Activated T-helper 1 cell treated with Interleukin-2 at 50 U/mL for 16 hours (primary cell): ENCODE measurements around the gene SPPL2A.
"Not testable (repeated sequence)": the region's sequence is repeated elsewhere in the genome, so short reads cannot be mapped to it uniquely, and the experiment has no call there.

ENCODE experiments used
- DNase-seq: peaks from one replicate; pipeline ENCODE4 v3.0.0-alpha.2; 2020; ENCODE audit warnings: low read depth

SPPL2A gene

GRCh38 chr15:50765195-50765967 lies at the start of gene SPPL2A:
SPPL2A (minus strand) TSS chr15:50765706; CDS start chr15:50765533, 173 bp downstream.
- peak; percentile 68 for DNase-seq

- DNase-seq, result no peak
These were observed 49.1 kb upstream of the SPPL2A start for GRCh38 chr15:50814634-50815033.

GRCh38 chr15:50813865-50814264 lies 48.4 kb upstream of the SPPL2A start:
- DNase-seq, result no peak

GRCh38 chr15:50813089-50813488 lies 47.6 kb upstream of the SPPL2A start:
- DNase-seq, result no peak

GRCh38 chr15:50812181-50812506 lies 46.6 kb upstream of the SPPL2A start:
- DNase-seq, result not testable (repeated sequence)

- DNase-seq, result not testable (repeated sequence)
These were observed 46.1 kb upstream of the SPPL2A start for GRCh38 chr15:50811461-50812180.

- DNase-seq, result no peak
These were observed 44.6 kb upstream of the SPPL2A start for GRCh38 chr15:50810128-50810527.

- DNase-seq, result no peak
These were observed 43.2 kb upstream of the SPPL2A start for GRCh38 chr15:50808728-50809127.

- no peak for DNase-seq
These were observed 38.1 kb upstream of the SPPL2A start for GRCh38 chr15:50803479-50804180.

GRCh38 chr15:50800715-50801114 lies 35.2 kb upstream of the SPPL2A start:
- DNase-seq, result no peak

- DNase-seq, result no peak
These were observed 33.2 kb upstream of the SPPL2A start for GRCh38 chr15:50798684-50799083.

GRCh38 chr15:50797926-50798325 lies 32.4 kb upstream of the SPPL2A start:
- DNase-seq, result no peak

- DNase-seq, result no peak
These were observed 26.0 kb upstream of the SPPL2A start for GRCh38 chr15:50791486-50791885.

- DNase-seq, result no peak
These were observed 25.4 kb upstream of the SPPL2A start for GRCh38 chr15:50790778-50791453.

GRCh38 chr15:50786871-50787270 lies 21.4 kb upstream of the SPPL2A start:
- DNase-seq, result no peak

- no peak for DNase-seq
These were observed 20.9 kb upstream of the SPPL2A start for GRCh38 chr15:50786438-50786837.

- DNase-seq, result no peak
These were observed 18.4 kb upstream of the SPPL2A start for GRCh38 chr15:50783895-50784294.

- no peak for DNase-seq
These were observed 17.9 kb upstream of the SPPL2A start for GRCh38 chr15:50783411-50783810.

GRCh38 chr15:50778086-50778485 lies 12.6 kb upstream of the SPPL2A start:
- no peak for DNase-seq

- no peak for DNase-seq
These were observed 11.5 kb upstream of the SPPL2A start for GRCh38 chr15:50777042-50777441.

- no peak for DNase-seq
These were observed 8.9 kb upstream of the SPPL2A start for GRCh38 chr15:50774450-50774849.

GRCh38 chr15:50773389-50773788 lies 7.9 kb upstream of the SPPL2A start:
- no peak for DNase-seq
